Caco-2 (cell line): Measurements from ENCODE around the gene SV2C. TPM values are rescaled to one million over a fixed set of nuclear protein-coding genes. Genes with fewer than 3 reads are reported as not detected.
"Not testable (repeated sequence)": the region's sequence is repeated elsewhere in the genome, so short reads cannot be mapped to it uniquely, and the experiment has no call there.

ENCODE experiments used
- BruUV-seq: library from RNA; stranded (reverse); fragments of 400-500 nt; replicated peaks from 2 replicates; lab custom pipeline; 2021; lab: Mats Ljungman, UMichigan
- CTCF ChIA-PET: fragments of 300-600 bp; sonication (Branson Sonifier 250); formaldehyde crosslinking; loops from one replicate; lab custom pipeline; 2022; ENCODE audit warnings: antibody characterized with exemption; lab: Charles Lee
- POLR2A ChIA-PET: fragments of 300-600 bp; sonication (Branson Sonifier 250); formaldehyde crosslinking; loops from one replicate; lab custom pipeline; 2022; ENCODE audit warnings: antibody characterized with exemption; lab: Charles Lee
- DNase-seq, 2 experiments: peaks; one replicate each; pipeline versions ENCODE4 v3.0.0 to v3.0.0-alpha.2; 2020 to 2022
- H3K27me3 ChIP-seq: replicated peaks from 2 replicates; pipeline ENCODE4 v1.6.0; 2011; ENCODE audit warnings: low read length; ENCODE audit not compliant: control insufficient read depth, insufficient read depth
- H3K36me3 ChIP-seq: 2 replicates; pipeline ENCODE4 v1.5.1; 2011; ENCODE audit warnings: low read length; ENCODE audit not compliant: control insufficient read depth, insufficient read depth
- H3K4me1 ChIP-seq: fragments of 250-450 bp; sonication (Bioruptor Pico); 2 replicates; pipeline ENCODE4 v1.5.1; 2020; ENCODE audit warnings: mild to moderate bottlenecking
- H3K4me3 ChIP-seq: 2 replicates; pipeline ENCODE4 v1.5.1; 2011; ENCODE audit warnings: low read depth, mild to moderate bottlenecking, control low read depth, low read length
- H3K9me3 ChIP-seq: fragments of 250-450 bp; sonication (Bioruptor Pico); 2 replicates; pipeline ENCODE4 v1.5.1; 2020; ENCODE audit warnings: mild to moderate bottlenecking, moderate library complexity
- H3K27ac Mint-ChIP-seq: one replicate; pipeline ENCODE4 v1.8.0; 2022; ENCODE audit warnings: mixed read lengths; ENCODE audit not compliant: unreplicated experiment
- H3K27me3 Mint-ChIP-seq: one replicate; pipeline ENCODE4 v1.8.0; 2022; ENCODE audit warnings: mixed read lengths; ENCODE audit not compliant: insufficient read depth, unreplicated experiment
- H3K36me3 Mint-ChIP-seq: one replicate; pipeline ENCODE4 v1.8.0; 2022; ENCODE audit warnings: mild to moderate bottlenecking, mixed read lengths; ENCODE audit not compliant: insufficient read depth, unreplicated experiment
- H3K4me1 Mint-ChIP-seq: one replicate; pipeline ENCODE4 v1.8.0; 2022; ENCODE audit warnings: low read depth, mixed read lengths; ENCODE audit not compliant: unreplicated experiment
- H3K4me3 Mint-ChIP-seq: one replicate; pipeline ENCODE4 v1.8.0; 2022; ENCODE audit warnings: mild to moderate bottlenecking, moderate library complexity, mixed read lengths; ENCODE audit not compliant: unreplicated experiment
- H3K9me3 Mint-ChIP-seq: one replicate; pipeline ENCODE4 v1.8.0; 2022; ENCODE audit warnings: mixed read lengths; ENCODE audit not compliant: unreplicated experiment
- intact Hi-C: fragments of 100-400 bp; cut with micrococcal nuclease; formaldehyde crosslinking; loops from one replicate; pipeline ENCODE4 v1.10.0; 2022; ENCODE audit not compliant: unreplicated experiment
- total RNA-seq: library from RNA; stranded (reverse); gene quantifications from 2 replicates; pipeline ENCODE4 v1.2.3, GENCODE V29; 2022
- TF ChIP-seq, protein P1 (sequence below), 2 experiments: fragments of 200-600 bp in 1 of 2; IDR thresholded peaks; 1 replicate in 1 of 2; 2 replicates in 1 of 2; pipeline versions ENCODE4 v1.5.1 to v1.8.0; 2011 to 2022; ENCODE audit warnings: antibody characterized with exemption in 1 of 2, control low read depth in 1 of 2, inconsistent platforms in 1 of 2, low read depth in 1 of 2, low read length in 1 of 2, mild to moderate bottlenecking in 1 of 2, moderate library complexity in 1 of 2; ENCODE audit not compliant: insufficient read depth in 1 of 2, severe bottlenecking in 1 of 2, unreplicated experiment in 1 of 2

The SV2C gene
- total RNA-seq, 1 experiment from 2014 or later: not detected

DNA sequence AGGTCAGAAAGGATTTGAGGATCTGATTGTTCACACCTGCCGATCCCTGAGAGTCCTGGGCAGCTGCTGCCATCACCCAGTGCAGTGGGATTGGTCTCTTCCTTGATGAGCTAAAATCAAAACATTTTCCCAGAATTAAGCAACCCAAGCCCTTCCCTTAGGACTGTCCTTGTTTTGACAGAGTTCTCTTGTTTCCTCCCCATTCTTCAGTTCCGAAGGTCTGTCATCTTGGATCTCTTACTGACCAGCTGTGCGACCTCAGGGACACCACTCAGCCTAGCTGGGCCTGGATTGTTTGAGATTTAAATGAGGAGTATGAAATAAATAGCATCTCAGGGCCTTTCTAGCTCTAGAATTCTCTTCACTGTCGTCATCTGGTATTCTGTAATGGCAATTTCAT, 229.6 kb downstream of the SV2C start:
- no peak overlapping the region for H3K27ac Mint-ChIP-seq
- BruUV-seq: no TSS peak

DNA sequence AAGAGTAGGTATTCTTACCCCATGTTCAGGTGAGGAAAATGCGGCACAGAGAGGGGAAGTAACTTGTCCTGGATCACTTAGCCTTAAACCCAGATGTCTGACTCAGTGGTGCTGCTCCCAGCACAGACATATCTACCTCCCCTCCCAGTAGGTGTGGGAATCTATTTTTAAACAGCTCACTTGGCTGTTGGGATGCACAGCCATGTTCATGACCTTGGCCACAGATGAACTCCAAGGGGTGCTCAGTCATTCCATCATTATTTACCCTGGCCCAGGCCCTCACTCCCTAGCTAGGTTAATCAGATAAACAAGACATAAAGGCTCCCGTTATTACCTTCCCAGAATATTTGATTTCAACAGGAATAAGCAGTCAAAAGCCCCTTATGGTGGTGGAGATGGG, 231.5 kb downstream of the SV2C start:
- intact Hi-C loops: no loop called here
- no peak overlapping the region for H3K27ac Mint-ChIP-seq
- H3K27me3 ChIP-seq: no peaks in the 10 kb centered on the region; the same call in 1 of the 2 replicates
- no peaks in the 10 kb centered on the region for H3K36me3 Mint-ChIP-seq
- H3K4me3 ChIP-seq: no peak overlapping the region
- CTCF ChIA-PET: no interaction called here
- H3K36me3 ChIP-seq: no peaks in the 10 kb centered on the region
- H3K9me3 Mint-ChIP-seq: no peaks in the 10 kb centered on the region
- H3K9me3 ChIP-seq: no peaks in the 10 kb centered on the region
- peaks cover 3% of the 10 kb centered on the region; the same call in 1 of the 2 replicates for H3K4me1 ChIP-seq
- H3K27me3 Mint-ChIP-seq: no peaks in the 10 kb centered on the region
- peaks cover 8% of the 10 kb centered on the region for H3K4me1 Mint-ChIP-seq
- POLR2A ChIA-PET: no interaction called here
- H3K4me3 Mint-ChIP-seq: no peak overlapping the region
- no peak for DNase-seq
- BruUV-seq: no TSS peak
- TF ChIP-seq, protein P1, sequence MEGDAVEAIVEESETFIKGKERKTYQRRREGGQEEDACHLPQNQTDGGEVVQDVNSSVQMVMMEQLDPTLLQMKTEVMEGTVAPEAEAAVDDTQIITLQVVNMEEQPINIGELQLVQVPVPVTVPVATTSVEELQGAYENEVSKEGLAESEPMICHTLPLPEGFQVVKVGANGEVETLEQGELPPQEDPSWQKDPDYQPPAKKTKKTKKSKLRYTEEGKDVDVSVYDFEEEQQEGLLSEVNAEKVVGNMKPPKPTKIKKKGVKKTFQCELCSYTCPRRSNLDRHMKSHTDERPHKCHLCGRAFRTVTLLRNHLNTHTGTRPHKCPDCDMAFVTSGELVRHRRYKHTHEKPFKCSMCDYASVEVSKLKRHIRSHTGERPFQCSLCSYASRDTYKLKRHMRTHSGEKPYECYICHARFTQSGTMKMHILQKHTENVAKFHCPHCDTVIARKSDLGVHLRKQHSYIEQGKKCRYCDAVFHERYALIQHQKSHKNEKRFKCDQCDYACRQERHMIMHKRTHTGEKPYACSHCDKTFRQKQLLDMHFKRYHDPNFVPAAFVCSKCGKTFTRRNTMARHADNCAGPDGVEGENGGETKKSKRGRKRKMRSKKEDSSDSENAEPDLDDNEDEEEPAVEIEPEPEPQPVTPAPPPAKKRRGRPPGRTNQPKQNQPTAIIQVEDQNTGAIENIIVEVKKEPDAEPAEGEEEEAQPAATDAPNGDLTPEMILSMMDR (IDR thresholded peaks at IDR 0.05; ENCODE audit: insufficient read depth in 1 of 2, low read depth in 1 of 2, low read length in 1 of 2, severe bottlenecking in 1 of 2, unreplicated experiment in 1 of 2): no peak

More for the DNA sequence above, 229.6 kb downstream of the SV2C start:
- intact Hi-C loops: no loop called here
- H3K9me3 ChIP-seq: no peaks in the 10 kb centered on the region
- CTCF ChIA-PET: no interaction called here
- Mint-ChIP-seq H3K4me3 (no peak overlapping the region), H3K9me3 (no peaks in the 10 kb centered on the region), H3K27me3 (no peaks in the 10 kb centered on the region), H3K36me3 (no peaks in the 10 kb centered on the region), H3K4me1 (peaks cover 5% of the 10 kb centered on the region)
- no peaks in the 10 kb centered on the region; the same call in 1 of the 2 replicates for H3K27me3 ChIP-seq
- H3K4me1 ChIP-seq: no peaks in the 10 kb centered on the region
- POLR2A ChIA-PET: no interaction called here
- no peak for DNase-seq
- TF ChIP-seq, protein P1 (IDR thresholded peaks at IDR 0.05; ENCODE audit: insufficient read depth in 1 of 2, low read depth in 1 of 2, low read length in 1 of 2, severe bottlenecking in 1 of 2, unreplicated experiment in 1 of 2): no peak
- H3K36me3 ChIP-seq: no peaks in the 10 kb centered on the region
- H3K4me3 ChIP-seq: no peak overlapping the region

DNA sequence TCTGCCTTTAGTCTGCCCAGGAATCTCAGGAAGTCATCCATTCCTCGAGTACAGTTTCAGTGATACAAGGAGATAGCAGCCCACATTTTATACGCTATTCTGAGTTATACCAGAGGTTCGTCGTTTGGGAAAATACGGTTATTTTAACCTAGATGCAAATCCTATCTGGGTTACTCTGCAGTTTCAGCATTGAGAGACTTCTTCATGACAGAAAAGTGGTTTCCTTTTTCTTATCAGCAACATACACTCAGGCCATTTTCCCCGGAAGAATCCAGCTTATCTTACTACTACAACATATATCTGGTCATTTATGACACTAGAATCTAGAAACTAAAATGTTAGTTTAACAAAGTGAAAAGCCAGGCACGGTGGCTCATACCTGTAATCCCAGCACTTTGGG, 236.5 kb downstream of the SV2C start:
- Histone ChIP-seq H3K4me3 (no peak overlapping the region), H3K27me3 (no peaks in the 10 kb centered on the region; the same call in 1 of the 2 replicates), H3K36me3 (no peaks in the 10 kb centered on the region), H3K4me1 (peaks cover 5% of the 10 kb centered on the region), H3K9me3 (peaks cover 4% of the 10 kb centered on the region; the same call in 1 of the 2 replicates)
- Mint-ChIP-seq H3K27ac (no peak overlapping the region), H3K27me3 (no peaks in the 10 kb centered on the region), H3K4me1 (peaks cover 13% of the 10 kb centered on the region), H3K9me3 (no peaks in the 10 kb centered on the region), H3K4me3 (no peak overlapping the region), H3K36me3 (no peaks in the 10 kb centered on the region)
- TF ChIP-seq, protein P1 (IDR thresholded peaks at IDR 0.05; ENCODE audit: insufficient read depth in 1 of 2, low read depth in 1 of 2, low read length in 1 of 2, severe bottlenecking in 1 of 2, unreplicated experiment in 1 of 2): no peak
- no TSS peak for BruUV-seq
- ChIA-PET POLR2A (no interaction called here), CTCF (no interaction called here)
- DNase-seq: no peak
- intact Hi-C loops: no loop called here

DNA sequence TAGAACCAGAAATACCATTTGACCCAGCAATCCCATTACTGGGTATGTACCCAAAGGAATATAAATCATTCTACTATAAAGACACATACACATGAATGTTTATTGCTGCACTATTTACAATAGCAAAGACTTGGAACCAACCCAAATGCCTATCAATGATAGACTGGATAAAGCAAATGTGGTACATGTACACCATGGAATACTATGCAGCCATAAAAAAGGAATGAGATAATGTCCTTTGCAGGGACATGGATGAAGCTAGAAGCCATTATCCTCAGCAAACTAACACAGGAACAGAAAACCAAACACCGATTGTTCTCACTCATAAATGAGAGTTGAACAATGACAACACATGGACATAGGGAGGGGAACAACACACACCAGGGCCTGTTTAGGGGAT, 240.3 kb downstream of the SV2C start:
- H3K4me3 ChIP-seq, H3K36me3 Mint-ChIP-seq, BruUV-seq, H3K9me3 ChIP-seq, DNase-seq, H3K36me3 ChIP-seq, H3K27me3 Mint-ChIP-seq, intact Hi-C loops, CTCF ChIA-PET, H3K4me3 Mint-ChIP-seq, H3K27ac Mint-ChIP-seq, POLR2A ChIA-PET, H3K9me3 Mint-ChIP-seq, H3K27me3 ChIP-seq: not testable (repeated sequence)
- H3K4me1 Mint-ChIP-seq: peaks cover 25% of the 10 kb centered on the region
- H3K4me1 ChIP-seq: peaks cover 39% of the 10 kb centered on the region
